GM21423 (cell line): ENCODE data around the gene HOXA4.

Experiments used
- ATAC-seq: cut with Tn5 transposase; IDR thresholded peaks from one replicate; pipeline ENCODE4 v1.9.1; 2021; ENCODE audit warnings: mild to moderate bottlenecking, moderate library complexity; ENCODE audit not compliant: unreplicated experiment

The HOXA4 gene

DNA sequence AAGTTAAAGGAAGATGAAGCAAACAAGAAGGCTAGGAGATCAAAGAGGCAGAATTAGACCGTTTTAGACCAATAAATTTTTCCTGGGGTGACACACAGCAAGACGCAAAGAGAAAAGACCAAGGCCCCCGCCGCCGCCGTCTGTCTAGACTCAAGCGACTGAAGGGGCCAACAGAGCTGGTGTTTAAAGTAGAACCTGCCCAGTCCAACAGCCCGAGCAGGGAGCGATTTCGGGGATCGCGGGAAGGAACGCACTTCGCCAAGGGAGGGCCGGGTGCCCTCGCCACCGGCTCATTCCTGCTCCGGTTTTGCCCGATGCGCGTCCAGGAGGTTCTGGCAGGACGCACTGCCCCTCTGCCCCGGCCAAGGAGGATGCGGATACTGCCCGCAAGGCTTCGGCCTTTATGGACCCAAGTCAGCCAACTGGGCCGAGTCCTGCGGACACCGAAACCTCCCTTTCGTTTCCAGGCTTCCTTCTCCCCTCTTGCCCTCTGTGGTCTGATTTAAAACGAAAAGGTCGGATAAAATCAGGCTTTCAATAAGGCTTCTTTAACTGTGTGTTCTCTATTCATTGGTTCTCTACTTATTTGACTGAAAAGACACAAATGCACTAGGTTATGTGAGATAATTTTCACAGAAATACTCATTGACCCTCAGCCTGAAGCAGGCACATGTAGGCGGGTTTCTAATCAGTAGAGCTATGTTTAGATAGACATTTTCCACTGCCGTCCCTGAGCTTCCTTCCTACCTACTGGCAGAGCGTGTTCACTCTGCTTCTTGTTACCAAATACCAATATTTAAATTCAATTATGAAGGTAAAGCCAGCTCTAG, 28.1 kb upstream of the HOXA4 start:
- ATAC-seq: no peak

DNA sequence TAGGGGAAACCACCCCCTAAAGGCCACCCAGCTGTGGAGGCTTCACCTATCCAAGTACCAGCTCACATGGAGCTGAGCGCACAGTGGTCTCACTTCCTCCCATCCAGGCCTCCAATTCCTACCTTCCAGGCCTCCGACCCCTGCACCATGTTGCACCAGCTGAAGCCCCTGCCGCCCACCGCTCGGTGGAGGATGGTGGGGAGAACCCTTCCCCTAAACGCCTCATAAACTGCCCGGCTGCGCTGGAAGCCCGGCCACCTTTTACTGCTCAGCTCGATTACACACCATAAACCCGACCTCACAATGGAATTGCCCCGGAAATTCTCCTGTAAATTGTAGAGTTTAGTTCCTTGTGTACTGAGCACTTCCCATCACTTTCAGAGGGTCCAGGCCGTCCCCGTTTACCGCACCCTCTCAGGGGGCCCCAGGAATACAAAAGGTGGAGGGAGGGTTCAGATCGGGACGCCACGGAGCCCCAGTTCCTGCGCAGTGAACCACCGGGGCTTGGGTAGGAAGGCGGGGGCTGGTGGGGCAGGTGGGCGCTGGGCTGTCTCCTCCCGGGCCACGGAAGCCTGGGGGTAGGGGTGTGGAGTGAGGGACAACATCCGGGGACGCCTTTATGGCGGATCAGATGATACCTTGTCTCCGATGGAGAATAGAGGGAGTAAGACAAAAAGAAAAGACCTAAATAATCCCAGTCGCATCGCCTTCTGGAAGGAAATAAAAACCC, 27.3 kb upstream of the HOXA4 start:
- ATAC-seq: no peak

DNA sequence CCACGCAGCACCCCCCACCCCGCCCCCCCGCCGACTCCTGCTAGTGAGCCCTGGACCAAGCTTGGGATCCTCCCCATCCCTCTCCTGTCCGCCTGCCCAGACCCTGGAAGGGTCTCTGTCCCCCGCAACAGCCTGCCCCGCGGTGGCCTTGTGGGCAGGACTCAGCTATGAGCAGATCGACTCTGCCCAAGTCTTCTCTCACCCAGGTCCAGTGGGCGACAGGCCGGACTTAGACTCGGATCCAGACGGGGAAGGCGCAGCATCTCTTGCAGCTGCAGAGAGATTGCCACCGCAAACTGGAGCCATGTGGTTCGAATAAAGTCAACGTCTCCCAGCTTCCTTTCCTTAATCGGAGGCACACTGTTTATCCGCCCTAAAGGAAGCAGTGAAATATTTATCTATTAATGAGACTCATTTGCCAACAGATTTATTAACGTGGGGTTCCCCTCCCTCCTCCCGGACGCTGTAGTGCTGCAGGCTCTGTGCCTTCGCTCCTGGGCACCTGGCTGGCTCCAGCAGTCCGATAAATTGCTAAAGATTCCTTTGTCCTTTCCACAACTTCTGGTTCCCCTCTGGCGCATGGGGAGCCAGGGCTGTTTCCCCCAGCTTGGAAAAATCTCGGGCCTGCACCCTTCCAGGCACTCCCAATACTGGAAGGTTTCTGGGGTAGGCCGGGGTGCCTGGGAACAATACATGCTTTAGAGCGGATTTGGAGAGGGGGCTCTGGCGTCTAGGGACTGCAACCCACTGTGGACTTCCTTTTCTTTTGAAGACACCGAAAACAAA, 26.6 kb upstream of the HOXA4 start:
- ATAC-seq: no peak

DNA sequence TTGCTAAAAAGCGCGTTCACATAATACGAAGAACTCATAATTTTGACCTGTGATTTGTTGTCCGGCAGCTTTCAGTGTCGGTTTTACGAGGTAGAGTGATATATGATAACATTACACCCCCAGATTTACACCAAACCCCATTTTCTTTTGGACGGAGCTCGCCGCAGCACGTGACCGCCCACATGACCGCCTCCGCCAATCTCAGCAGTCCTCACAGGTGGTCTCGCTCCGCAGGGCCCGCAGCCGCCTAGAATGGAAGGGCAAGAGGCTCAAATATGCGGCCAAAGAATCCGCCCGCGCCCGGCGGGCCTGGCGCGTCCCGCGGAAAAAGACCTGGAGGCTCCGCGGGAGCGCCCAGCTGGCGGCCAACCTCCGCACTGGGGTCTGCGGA, 25.9 kb upstream of the HOXA4 start, which contains the start of gene HOXA7:
TSS of gene HOXA7 (minus strand) at position 168 of the 391 bp plus-strand sequence. CDS start at position 38, 130 bp downstream.
- ATAC-seq: no peak

DNA sequence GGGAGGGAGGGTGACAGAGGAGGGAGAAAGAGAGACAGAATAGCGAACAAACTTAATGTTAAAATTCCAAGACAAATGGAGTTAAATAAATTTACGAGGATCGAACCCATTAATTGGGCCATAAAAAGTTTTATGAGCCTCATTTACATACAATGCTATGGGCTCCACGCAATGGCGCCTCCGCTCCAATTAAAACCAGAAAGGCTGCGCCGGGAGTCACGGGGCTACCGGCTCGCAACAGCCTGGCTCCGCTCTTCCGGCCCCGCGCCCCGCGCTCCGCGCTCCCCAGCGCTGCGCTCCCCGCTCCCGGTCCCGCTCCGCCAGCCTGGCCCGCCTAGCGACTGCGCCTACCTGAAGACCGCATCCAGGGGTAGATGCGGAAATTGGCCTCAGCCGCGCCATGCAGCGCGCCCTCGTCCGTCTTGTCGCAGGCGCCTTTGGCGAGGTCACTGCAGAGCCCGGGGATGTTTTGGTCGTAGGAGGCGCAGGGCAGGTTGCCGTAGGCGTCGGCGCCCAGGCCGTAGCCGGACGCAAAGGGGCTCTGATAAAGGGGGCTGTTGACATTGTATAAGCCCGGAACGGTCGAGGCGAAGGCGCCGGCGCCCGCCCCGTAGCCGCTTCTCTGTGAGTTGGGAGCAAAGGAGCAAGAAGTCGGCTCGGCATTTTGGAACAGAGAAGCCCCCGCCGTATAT, 25.4 kb upstream of the HOXA4 start:
- no peak for ATAC-seq

DNA sequence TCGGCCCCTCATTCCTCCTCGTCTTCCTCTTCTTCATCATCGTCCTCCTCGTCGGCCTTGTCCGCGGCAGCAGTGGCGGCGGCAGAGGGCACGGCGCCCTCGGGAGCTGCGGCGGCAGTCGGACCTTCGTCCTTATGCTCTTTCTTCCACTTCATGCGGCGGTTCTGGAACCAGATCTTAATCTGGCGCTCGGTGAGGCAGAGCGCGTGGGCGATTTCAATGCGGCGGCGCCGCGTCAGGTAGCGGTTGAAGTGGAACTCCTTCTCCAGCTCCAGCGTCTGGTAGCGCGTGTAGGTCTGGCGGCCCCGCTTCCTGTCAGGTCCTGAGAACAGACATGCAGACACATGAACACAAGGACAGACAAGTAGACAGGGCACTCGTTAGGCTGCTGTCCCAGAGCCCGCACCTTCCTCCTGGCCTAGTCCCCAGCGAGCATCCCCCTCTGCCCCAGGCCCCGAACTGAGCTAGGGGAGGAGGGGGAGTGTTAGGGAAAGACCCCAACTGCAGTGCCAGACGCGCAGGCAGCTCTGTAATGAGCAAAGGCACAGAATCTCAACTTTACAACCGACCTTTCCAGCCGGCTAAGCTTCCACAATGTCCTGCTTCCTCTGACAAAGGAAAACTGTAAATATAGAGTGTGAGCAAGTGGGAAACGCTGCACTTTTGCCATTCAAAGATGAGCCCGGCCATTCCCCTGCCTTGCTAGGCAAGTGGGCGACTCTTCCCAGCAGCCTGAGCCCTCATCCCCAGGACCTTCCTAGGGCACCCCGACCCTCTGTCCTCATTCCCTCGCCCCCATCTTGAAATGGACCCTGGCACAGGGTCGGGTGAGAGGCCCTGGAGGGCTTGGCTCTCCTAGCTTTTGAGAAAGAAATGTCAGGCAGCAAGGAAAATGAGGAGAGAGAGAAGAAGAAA, 24.6 kb upstream of the HOXA4 start:
- no peak for ATAC-seq

DNA sequence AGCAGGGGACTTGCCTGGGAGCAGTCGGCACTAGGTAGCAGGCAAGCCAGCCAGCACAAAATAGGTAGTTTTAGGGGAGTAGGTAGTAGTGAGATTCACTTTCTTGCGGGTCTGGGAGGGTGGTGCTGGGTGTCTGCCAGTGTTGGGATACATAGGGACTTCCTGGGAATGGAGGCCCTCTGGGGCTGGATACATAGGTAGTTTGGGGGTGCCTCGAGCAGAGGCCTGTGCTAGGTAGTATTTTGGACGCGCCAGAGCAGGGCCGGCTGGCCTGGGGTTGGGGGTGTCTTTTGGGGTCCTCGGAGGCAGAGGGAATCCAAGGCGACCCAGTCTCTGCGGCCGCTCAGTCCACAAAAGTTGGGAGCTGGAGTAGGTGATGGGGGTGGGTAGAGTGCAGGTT, 23.8 kb upstream of the HOXA4 start:
- ATAC-seq: no peak

DNA sequence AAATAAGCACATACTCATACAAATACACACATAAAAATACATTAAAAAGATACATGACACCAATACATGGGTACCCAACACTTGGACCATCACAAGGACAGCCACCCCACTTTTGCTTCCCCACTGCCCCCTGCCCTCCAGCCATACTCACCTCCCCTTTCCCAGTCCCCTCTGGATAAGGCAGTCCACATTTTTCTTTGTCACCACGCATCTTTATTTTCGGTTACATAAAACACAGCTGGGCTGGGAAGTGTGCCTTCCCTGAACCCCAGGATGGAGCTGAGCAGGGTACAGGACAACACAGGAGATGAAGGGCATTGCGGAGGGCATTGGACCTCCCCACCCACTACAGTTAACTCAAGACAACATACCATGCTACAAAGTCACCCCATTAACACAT, 23.0 kb upstream of the HOXA4 start:
- ATAC-seq: no peak

DNA sequence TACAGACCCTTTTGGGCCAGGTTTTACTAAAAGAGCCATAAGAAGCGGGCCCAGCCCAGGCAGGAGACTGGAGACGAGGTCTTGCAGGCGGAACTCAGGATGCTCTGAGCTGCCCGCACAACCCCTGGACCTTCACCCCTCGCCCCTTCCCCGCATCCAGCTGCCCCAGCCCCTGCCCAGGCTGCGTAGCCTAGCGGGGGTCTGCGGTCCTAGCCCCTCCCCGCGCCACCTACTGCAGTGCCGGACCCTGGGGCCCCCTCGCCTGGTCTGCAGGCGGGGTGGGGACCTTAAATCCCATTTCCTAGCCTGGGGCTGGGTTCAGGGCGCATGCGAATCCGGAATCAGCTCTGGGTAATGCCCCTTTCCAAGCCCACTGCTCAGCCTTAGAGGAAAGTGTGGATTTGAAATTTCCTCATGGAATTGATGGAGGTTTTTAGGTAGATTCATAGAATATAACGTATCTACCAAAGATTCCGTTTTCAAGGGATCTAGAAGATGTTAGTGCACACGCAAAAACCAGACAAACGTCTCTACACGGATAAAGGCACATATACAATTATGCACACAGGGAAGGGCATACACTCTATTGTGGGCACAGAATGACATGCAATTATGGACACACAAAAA, 22.4 kb upstream of the HOXA4 start:
- no peak for ATAC-seq

DNA sequence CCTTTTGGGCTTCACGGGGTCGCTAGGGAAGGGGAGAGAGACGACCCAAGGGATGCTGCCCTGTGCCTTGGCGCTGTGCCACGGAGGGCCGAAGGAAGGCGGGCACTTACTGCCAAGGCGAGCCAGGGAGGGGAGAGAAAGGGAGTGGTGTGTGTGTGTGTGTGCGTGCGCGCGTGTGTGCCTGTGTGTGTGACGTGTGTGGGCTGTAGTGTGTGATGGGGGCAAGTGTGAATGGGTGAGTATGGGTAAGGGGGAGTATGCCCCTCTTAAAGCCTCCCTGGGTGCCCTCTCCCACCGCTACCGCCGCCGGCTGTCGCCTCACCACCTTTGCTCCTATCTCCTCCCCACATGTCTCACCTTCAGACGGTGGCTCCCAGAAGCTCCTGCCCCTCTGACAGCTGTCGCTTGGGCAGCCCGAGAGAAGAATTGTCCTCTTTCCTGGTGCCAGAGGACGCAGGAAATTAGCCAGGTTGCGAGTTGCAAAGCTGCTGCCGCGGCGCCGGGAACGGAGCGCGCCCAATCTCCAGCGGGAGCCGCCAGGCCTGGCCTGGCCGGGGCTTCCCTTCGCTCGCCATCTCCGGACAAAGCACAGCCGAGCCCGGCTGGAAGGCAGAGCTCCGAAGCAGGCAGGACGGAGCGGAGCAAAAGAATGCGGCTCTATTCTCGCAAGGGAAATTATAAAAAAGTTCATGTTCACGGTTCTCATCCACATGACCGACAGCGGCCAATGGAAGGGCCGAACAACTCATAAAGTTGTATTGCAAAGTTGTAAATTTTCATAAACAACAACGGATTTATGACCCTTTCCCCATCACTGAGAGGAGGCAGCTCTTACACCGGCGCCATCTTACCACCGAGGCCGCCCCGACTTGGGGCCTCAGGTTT, 21.6 kb upstream of the HOXA4 start, which contains the start of gene HOXA3:
TSS of gene HOXA3 (minus strand) at position 653 of the 885 bp plus-strand sequence. CDS start 41,943 bp downstream, outside the sequence.
- ATAC-seq: no peak

DNA sequence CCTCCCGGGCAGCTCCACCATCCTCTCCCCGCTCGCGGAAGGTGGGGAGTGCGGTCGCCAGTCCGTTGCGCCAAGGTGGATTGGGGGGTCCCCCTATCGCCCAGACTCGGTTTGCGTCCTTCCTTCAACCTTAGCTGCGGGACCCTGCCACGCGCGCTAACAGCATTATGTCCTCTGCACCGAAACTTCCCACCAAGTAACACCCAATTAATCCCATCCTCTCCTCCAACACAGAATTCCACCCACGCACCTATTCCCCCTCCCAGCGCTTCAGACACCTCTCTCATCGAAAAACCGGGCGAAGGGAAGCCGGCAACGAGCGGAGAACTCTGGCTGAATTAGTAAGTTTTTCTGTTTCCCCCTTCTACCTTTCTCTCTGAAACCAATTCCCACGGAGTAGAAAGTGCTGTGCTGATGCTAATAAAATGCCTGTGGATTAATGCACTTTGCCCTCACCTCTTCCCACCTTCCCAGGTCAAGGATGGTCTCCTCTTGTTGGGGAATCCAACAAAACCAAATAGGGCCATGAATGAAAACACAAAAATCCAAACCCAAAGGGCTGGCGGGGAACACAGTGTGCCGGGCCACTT, 20.9 kb upstream of the HOXA4 start:
- ATAC-seq: no peak

DNA sequence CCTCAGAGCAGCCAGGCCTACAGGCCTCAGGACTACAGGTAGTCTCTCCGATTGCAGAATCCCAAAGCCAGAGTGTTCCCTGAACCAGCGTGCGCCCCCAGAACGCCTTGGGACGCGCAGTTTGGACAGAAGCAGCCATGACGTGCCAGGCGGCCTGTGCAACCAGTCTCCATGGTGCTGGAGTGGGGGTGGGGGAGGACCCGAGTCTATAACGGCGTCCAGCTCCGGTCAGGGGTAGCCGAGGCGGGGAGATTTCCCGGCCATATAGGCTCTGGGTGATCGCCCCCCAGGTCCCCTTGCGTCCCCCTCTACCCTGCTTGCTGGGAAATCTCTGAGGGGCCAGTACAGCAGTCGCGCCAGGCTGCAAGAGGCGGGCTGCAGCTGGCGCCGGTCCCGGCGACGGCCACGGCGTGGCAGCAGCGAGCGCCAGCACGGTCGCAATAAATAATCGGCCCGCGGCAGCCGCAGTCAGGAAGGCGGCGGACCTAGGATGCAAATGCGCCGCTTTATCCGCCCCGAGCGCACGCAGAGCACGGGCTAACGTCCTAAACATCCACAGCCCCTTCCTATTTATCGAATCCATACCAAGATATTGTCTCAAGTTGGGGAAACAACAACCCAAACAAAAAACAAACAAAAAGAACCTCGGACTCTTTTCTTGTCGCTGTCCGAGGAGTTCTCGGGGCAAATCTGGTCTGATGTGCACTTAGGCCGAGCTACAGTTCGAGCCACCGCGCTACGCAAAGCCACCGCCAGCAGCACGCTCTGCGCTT, 20.2 kb upstream of the HOXA4 start:
- ATAC-seq: peak; percentile 83

DNA sequence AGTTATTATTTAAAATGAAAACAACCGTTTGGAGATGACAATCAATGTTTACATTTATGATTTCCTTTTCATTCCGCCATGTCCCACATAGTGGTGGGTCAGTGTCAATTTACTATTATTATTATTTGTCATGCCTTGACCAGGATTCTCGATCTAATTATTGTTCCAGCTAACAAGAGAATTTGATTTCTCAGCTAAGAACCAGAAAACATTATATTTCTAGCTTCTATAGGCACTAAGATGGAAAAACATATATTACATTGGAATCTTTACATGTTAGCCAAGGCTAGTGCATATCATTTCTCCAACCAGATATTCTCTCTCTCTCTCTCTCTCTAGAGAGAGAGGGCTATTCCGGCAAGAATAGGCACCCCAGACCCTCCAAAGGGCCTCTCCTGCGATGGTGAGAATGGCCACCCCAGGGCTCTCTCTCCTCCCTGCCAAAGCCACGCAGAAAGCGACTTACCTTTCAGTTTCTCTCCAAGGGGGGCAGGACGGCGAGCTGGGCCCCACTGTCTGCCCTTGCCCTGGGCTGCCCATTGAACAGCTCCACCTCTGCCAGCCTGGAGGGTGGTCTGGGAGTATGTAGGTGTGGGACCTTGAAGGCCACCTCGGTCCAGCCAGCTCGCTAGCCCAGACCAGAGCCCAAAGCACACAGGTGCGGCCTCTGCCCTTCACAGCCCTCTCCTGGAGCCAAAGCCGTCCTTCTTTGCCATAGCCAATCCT, 19.4 kb upstream of the HOXA4 start:
- ATAC-seq: no peak

DNA sequence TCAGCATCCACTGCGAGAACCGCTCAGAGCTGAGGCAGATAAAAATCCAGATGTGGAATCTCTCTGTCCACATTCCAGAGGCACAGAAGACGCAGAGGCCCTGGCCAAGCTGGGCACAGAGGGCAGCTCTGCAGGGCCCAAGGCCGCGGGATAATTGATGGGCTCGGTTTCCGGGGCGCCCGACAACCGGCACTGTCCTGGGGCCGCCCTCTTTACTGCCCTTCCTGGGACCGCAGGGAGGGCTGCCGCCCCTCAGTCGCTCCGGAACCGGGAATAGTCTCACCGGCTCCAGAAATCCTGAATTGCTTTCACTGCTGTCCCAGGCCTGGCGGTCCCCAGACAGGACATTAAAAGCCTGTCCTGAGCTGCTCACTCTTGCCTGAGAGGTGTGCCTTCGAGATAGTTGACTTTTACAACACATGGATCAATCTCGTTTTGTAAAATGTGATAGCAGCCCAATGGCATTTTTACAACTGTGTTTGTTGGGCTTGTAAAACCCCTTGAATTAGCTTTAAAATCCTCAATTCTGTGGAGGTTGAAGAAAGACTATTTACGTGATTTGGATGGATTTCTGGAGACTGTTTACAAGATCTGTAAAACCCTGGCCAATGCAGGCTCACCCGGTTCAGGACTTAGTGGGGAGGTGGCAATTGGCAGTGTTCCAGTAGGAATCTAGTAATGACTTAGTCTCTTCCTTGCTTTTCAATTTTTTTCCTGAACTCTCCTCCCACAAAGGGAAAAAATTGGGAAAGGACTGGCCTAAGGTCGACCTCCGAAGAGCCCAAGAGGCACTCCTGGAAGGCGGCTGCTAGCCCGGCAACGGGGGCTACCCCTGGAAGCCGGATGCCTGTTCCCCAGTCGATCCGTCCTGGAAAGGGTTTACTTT, 18.4 kb upstream of the HOXA4 start:
- ATAC-seq: no peak

DNA sequence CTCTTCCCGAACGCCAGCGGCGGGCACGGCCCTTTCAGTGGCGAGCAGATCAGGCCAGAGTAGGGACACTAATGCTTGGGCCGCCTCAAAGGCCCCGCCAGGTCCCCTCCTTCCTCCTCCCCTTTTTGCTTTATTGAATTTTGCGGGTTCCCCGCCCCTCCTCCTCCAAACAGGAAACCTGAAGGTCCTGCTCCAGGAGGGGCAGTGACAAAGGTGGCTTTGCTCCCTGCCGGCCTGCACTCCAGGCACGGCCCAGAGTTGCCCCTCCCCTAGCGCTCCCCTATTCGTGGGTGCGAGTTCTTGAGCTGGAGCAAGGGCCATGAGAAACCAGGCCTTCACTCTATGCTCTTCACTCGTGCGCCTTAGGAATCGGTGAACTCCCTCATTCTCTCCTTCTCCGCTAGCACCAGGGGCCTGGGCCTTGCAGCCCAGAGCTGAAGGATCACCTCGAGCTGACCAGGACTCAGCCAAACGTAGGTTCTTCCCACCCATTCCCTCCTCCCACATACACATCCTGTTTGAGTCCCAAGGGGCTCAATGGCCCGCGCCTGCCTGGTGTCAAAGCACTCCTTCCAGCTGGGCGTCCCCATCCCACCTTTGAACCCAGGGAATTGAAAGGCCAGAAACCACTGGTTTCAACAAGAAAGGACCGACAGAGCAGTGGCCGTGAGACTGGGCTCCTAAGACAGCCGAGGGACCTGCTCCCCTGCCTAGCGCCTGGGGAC, 17.6 kb upstream of the HOXA4 start:
- no peak for ATAC-seq
